ENCODE measurements around the gene RPL12. TPM values are rescaled to one million over a fixed set of nuclear protein-coding genes. Genes with fewer than 3 reads are reported as not detected.

The RPL12 gene
- polyA plus RNA-seq, 2 of the 4 experiments (the other 2 are of a cell fraction), result 2,198 to 2,384 TPM

- peak in 1 of 2 experiments; percentile 32; a peak in 4 of 6 replicates for ATAC-seq
- CTCF ChIA-PET, result interaction anchor here (1.0 to 2.6 kb wide), 3 partner anchors 9 to 192 kb away, joined by 4 to 18 read pairs (median 9); partner anchors contain the start of gene SLC2A8
- TF ChIP-seq PHF8 (IDR thresholded peaks at IDR 0.05; ENCODE audit: borderline replicate concordance, low read depth), result no peak
- no peak for TF ChIP-seq FOSB (CRISPR knock-in tag; IDR thresholded peaks at IDR 0.05)
- no peak for TF ChIP-seq RFX5 (IDR thresholded peaks at IDR 0.05)
- no peak for TF ChIP-seq JUNB (IDR thresholded peaks at IDR 0.05)
- no peak for TF ChIP-seq FOSL2 (IDR thresholded peaks at IDR 0.05)
- no peak for TF ChIP-seq FOSL2 (CRISPR knock-in tag; IDR thresholded peaks at IDR 0.05)
- TF ChIP-seq MAX (IDR thresholded peaks at IDR 0.05), result no peak
- no peak for TF ChIP-seq NR3C1 (IDR thresholded peaks at IDR 0.05)
- no peak for TF ChIP-seq MAFK (IDR thresholded peaks at IDR 0.05; ENCODE audit: partially characterized antibody)
- no peak for TF ChIP-seq ZSCAN20 (CRISPR knock-in tag; IDR thresholded peaks at IDR 0.05)
- TF ChIP-seq CBX8 (IDR thresholded peaks at IDR 0.05), result no peak
- TF ChIP-seq POLR2A (IDR thresholded peaks at IDR 0.05; ENCODE audit: low read length), result no peak
- no peak for TF ChIP-seq ESRRA (IDR thresholded peaks at IDR 0.05; ENCODE audit: borderline replicate concordance, low read length)
- TF ChIP-seq TFCP2L1 (CRISPR knock-in tag; IDR thresholded peaks at IDR 0.05), result no peak
- no peak for TF ChIP-seq KDM5A (IDR thresholded peaks at IDR 0.05)
- TF ChIP-seq MYC (IDR thresholded peaks at IDR 0.05; ENCODE audit: borderline replicate concordance, low read length), result no peak
- no peak for TF ChIP-seq EHF (CRISPR knock-in tag; IDR thresholded peaks at IDR 0.05)
- no peak for TF ChIP-seq EP300 (IDR thresholded peaks at IDR 0.05)
- TF ChIP-seq EHMT2 (IDR thresholded peaks at IDR 0.05; ENCODE audit: low read depth), result no peak
- no peak for TF ChIP-seq HMGXB4 (CRISPR knock-in tag; IDR thresholded peaks at IDR 0.05; ENCODE audit: borderline replicate concordance)
Observed at GRCh38 chr9:127406799-127407491, 44.3 kb downstream of the RPL12 start.

GRCh38 chr9:127405344-127406125, 45.7 kb downstream of the RPL12 start:
- no peak for FAIRE-seq
- Histone ChIP-seq H3K4me1 (no peaks in the 10 kb centered on the region), H3K4me3 (no peak overlapping the region), H3K9me3 (no peaks in the 10 kb centered on the region), H3K27ac (no peak overlapping the region), H3K4me2 (no peak overlapping the region)
- TF ChIP-seq SMC3 (IDR thresholded peaks at IDR 0.05), result no peak
- peak; percentile 3 for TF ChIP-seq ZFP36 (IDR thresholded peaks at IDR 0.05; ENCODE audit: borderline replicate concordance, partially characterized antibody)
- DNase-seq (ENCODE audit: low read depth in 1 of 2, low spot score in 1 of 2), result no peak
- 92% methylated on average over 20 of the region's 20 CpGs for WGBS (ENCODE audit: missing lambda C conversion rate)
- ChIA-PET CTCF (interaction anchor here (1.0 to 2.6 kb wide), 3 partner anchors 8 to 440 kb away, joined by 3 to 18 read pairs (median 3); partner anchors contain the start of gene SLC2A8), POLR2A (no interaction called here)
- ATAC-seq, result no peak

More at GRCh38 chr9:127406799-127407491, 44.3 kb downstream of the RPL12 start:
- POLR2A ChIA-PET, result interaction anchor here (1.5 kb wide), 1 partner anchor 17 kb away, joined by 6 read pairs; the partner anchor contains the start of gene ZNF79
- no peak for FAIRE-seq
- H3K4me3 ChIP-seq, result no peak overlapping the region
- H3K27ac ChIP-seq, result no peak overlapping the region
- no peaks in the 10 kb centered on the region for H3K9me3 ChIP-seq
- DNase-seq (ENCODE audit: low read depth in 1 of 2, low spot score in 1 of 2), result no peak
- H3K4me1 ChIP-seq, result no peaks in the 10 kb centered on the region
- 88% methylated on average over 12 of the region's 13 CpGs for WGBS (ENCODE audit: missing lambda C conversion rate)
- no peak overlapping the region for H3K4me2 ChIP-seq

- 91% methylated on average over 19 of the region's 23 CpGs for WGBS (ENCODE audit: missing lambda C conversion rate)
- no peak for FAIRE-seq
- DNase-seq (ENCODE audit: low read depth in 1 of 2, low spot score in 1 of 2), result no peak
- Histone ChIP-seq H3K4me1 (no peaks in the 10 kb centered on the region), H3K4me2 (no peak overlapping the region), H3K9me3 (no peaks in the 10 kb centered on the region), H3K4me3 (no peak overlapping the region), H3K27ac (no peak overlapping the region)
- no peak for TF ChIP-seq CTCF (IDR thresholded peaks at IDR 0.05)
- TF ChIP-seq REST (IDR thresholded peaks at IDR 0.05), result no peak
- no peak for TF ChIP-seq JUNB (IDR thresholded peaks at IDR 0.05)
- no peak for TF ChIP-seq POLR2AphosphoS2 (conservative IDR thresholded peaks at IDR 0.05; ENCODE audit: low read length)
- ATAC-seq, result no peak
- CTCF ChIA-PET, result interaction anchor here (1.0 to 1.1 kb wide), 3 partner anchors 14 to 439 kb away, joined by 3 read pairs; no protein-coding TSS in a partner anchor
- POLR2A ChIA-PET, result no interaction called here
Observed at GRCh38 chr9:127404631-127405030, 46.6 kb downstream of the RPL12 start.

Measured in A549 (cell line).